ENCODE results near the gene PSMD13.
A peak's percentile ranks its signal among the peaks of the same experiment; 100 is the strongest.
"Not testable (repeated sequence)": the region's sequence is repeated elsewhere in the genome, so short reads cannot be mapped to it uniquely, and the experiment has no call there.

Gene PSMD13

GRCh38 chr11:213111-213510, 23.7 kb upstream of the PSMD13 start:
- peak; percentile 57 for DNase-seq (ENCODE audit: low read depth, low spot score)
- no peak overlapping the region for H3K4me3 ChIP-seq (ENCODE audit: low read length)

- no peak for DNase-seq (ENCODE audit: low read depth, low spot score)
- no peak overlapping the region for H3K4me3 ChIP-seq (ENCODE audit: low read length)
Measured at GRCh38 chr11:214083-214482, 22.7 kb upstream of the PSMD13 start.

- no peak for DNase-seq (ENCODE audit: low read depth, low spot score)
- H3K4me3 ChIP-seq (ENCODE audit: low read length), result no peak overlapping the region
Measured at GRCh38 chr11:215581-216037, 21.2 kb upstream of the PSMD13 start.

DNA sequence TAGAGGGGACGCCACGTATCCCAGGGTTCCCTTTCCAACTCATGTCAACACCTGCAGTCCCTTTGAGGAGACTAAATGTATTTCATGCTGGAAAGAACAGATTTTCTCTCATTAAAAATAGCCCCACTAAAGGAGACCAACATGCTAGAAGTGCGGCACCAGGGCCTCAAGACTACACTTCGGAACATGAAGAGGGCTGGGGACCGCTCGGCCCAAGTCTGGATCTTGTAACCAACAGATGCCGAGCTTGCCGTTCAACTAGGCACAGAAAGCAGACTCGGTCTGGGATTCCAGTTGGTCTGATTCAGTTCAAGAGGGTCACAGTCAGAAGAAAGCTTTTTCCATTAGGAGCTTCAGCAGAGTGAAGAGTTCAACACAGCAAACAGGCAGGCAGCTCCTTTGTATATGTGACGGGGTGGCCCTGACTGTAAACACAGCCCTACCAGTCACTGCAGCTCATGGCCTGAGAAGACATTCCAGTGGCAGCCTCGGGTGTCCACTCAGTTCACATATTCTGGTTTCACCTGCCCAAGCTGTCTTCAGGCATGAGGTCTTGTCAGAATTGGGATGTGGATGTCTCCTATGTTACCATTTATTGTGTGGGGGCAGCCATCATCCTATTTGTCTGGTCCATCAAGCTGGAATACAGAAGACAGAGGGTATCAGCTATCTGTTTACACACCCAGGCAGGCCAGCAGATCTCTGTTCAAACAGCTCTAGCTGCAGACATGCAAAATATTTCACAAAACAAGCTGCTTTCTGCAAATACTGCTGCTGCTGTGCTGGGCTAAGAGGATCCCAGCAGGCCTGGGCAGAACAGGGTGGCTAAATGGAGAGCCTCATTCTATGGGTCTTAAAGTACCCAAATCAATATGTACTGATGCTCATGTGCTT, 20.4 kb upstream of the PSMD13 start:
- H3K4me3 ChIP-seq (ENCODE audit: low read length), result no peak overlapping the region
- DNase-seq (ENCODE audit: low read depth, low spot score), result no peak

- DNase-seq (ENCODE audit: low read depth, low spot score), result no peak
Measured at GRCh38 chr11:217704-218103, 19.1 kb upstream of the PSMD13 start.

GRCh38 chr11:218815-219593, 17.8 kb upstream of the PSMD13 start:
- H3K4me3 ChIP-seq (ENCODE audit: low read length), result no peak overlapping the region
- no peak for DNase-seq (ENCODE audit: low read depth, low spot score)

More at GRCh38 chr11:217704-218103, 19.1 kb upstream of the PSMD13 start:
- no peak overlapping the region for H3K4me3 ChIP-seq (ENCODE audit: low read length)

DNA sequence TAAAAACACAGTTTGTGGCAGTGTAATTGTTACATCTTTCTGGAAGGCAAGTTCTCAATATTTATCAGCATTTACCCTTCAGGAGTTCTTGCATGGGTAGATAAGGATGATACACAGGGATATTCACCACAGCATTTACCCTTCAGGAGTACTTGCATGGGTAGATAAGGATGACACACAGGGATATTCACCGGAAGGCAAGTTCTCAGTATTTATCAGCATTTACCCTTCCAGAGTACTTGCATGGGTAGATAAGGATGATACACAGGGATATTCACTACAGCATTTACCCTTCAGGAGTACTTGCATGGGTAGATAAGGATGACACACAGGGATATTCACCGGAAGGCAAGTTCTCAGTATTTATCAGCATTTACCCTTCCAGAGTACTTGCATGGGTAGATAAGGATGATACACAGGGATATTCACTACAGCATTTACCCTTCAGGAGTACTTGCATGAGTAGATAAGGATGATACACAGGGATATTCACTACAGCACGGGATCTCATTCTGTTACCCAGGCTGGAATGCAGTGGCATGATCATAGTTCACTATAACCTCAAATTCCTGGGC, 16.0 kb upstream of the PSMD13 start:
- not testable (repeated sequence) for DNase-seq (ENCODE audit: low read depth, low spot score); H3K4me3 ChIP-seq (ENCODE audit: low read length)

- DNase-seq (ENCODE audit: low read depth, low spot score), result no peak
- no peak overlapping the region for H3K4me3 ChIP-seq (ENCODE audit: low read length)
Measured at GRCh38 chr11:221539-221938, 15.2 kb upstream of the PSMD13 start.

GRCh38 chr11:221998-222789, 14.6 kb upstream of the PSMD13 start:
- no peak overlapping the region for H3K4me3 ChIP-seq (ENCODE audit: low read length)
- no peak for DNase-seq (ENCODE audit: low read depth, low spot score)

GRCh38 chr11:223026-223789, 13.6 kb upstream of the PSMD13 start:
- H3K4me3 ChIP-seq (ENCODE audit: low read length), result no peak overlapping the region
- DNase-seq (ENCODE audit: low read depth, low spot score), result no peak

- no peak for DNase-seq (ENCODE audit: low read depth, low spot score)
- no peak overlapping the region for H3K4me3 ChIP-seq (ENCODE audit: low read length)
Measured at GRCh38 chr11:223884-224283, 12.9 kb upstream of the PSMD13 start.

DNA sequence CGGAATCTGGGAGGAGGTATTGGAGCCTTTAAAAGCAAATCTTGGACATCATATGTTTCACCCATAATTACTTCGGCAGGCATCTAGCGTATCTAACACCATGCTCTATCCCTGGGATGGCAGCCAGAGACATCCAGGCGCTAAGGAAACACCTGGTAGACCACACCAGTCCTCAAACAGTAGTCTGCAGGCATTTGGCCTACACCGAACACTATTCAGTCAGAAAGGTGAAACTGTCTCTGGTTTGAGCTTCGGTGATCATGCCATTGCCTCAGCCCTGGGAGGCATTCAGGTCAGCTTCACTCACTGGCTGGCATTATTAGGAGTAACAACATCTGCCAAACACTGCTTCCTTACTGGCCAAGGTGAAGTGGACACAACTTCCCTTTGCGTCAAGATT, 12.4 kb upstream of the PSMD13 start:
- no peak for DNase-seq (ENCODE audit: low read depth, low spot score)
- no peak overlapping the region for H3K4me3 ChIP-seq (ENCODE audit: low read length)

DNA sequence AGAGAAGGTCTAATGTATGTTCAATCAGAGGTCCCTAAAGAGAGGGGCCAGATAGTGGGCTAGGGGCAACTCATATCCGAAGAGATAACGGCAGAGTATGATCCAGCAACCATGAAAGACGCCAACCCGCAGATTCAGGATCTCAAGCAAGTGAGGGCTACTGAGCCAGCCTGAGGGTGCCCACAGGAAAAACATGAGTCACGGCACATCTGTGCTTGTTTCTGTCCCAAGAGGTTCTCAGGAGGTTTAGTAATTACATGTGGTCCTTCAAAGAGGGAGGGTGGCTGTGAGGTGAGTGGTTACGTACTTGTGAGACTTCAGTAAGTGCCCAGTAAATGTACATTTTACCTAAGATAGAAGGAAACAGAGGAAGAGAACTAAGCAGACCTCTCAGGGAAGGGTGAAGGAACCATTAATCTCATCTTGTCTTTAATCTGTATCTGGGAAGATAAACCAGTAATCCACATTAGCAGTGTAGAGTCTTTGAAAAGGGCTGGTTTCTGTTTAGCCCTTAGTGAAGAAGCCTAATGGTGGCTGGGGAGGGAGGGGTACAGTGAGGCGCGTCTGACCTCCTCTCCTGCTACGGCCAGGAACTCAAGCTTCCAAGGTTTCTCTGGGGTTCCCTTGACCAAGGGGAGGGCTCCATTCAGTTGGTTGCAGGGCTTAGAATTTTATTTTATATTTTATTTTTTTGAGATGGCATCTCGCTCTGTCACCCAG, 10.9 kb upstream of the PSMD13 start:
- no peak for DNase-seq (ENCODE audit: low read depth, low spot score)
- no peak overlapping the region for H3K4me3 ChIP-seq (ENCODE audit: low read length)

GRCh38 chr11:227824-228379, 8.9 kb upstream of the PSMD13 start:
- no peak for DNase-seq (ENCODE audit: low read depth, low spot score)

DNA sequence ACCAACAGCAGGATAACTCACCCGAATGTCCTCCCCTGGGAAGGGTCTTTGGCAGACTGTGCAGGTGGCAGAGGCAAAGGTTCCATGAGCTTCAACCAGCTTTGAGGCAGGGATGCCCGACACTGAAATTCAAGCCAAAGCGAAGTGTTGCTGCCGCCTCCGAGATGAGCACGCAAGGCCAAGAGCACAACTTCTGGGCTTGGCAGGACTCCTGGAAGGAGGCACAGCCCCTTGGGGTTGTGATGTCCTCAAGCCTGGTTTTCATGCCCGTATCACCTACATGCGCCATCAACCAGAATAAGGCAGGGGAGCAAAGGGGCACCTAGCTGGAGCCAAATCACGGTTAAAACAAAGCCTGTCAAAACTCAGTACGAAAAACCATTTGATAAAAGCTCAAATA, 6.3 kb upstream of the PSMD13 start:
- no peak for DNase-seq (ENCODE audit: low read depth, low spot score)
- no peak overlapping the region for H3K4me3 ChIP-seq (ENCODE audit: low read length)

More at GRCh38 chr11:227824-228379, 8.9 kb upstream of the PSMD13 start:
- no peak overlapping the region for H3K4me3 ChIP-seq (ENCODE audit: low read length)

DNA sequence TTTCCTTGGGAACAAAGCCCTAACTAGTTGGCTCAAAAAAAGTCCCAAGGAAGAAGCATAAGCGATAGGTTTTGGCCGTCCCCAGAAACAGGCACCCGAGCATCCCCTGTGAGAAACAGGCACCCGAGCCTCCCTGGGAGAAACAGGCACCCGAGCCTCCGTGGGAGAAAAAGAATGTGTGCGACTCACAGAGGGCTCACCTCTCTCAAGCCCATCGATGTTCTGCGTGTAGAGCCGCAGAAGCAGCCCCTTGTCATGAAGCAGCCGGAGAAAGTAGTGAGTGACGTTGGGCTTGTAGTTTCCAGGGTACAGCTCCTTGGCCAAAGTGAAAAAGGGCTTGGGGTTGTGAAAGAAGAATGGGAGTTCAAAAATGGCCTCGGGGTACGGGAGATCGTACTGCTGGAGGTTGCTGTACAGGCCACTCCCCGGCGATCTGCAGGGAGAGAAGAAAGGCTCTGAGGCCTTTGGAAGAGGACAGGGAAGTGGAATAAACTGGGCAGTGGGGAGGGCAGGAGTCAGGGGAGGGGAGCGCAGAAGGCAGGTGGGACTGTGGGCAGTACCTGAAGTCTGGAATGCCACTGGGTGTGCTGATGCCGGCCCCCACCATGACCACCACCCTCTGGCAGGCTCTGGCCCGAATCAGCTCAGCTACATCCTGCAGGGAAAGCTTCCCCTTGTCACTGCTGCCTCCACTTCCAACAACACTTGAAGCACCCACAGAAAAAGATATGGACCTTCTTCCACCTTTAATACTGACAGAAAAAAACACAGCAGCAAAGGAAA, 3.8 kb upstream of the PSMD13 start:
- no peak overlapping the region for H3K4me3 ChIP-seq (ENCODE audit: low read length)
- DNase-seq (ENCODE audit: low read depth, low spot score), result no peak

- peak overlapping the region; percentile 84 for H3K4me3 ChIP-seq (ENCODE audit: low read length)
- DNase-seq (ENCODE audit: low read depth, low spot score), result no peak
Measured at GRCh38 chr11:235180-235579, 1.6 kb upstream of the PSMD13 start.

Measured in Jurkat, Clone E6-1 (cell line).